Liver (tissue), 9 donors: ENCODE measurements around the gene SORCS2. TPM values are rescaled to one million over a fixed set of nuclear protein-coding genes. Genes with fewer than 3 reads are reported as not detected.

Experiments used
- DNase-seq: peaks from one replicate; pipeline ENCODE4 v3.0.0-alpha.2; 2017; ENCODE audit warnings: low spot score
- H3K27ac ChIP-seq, 2 donors: one replicate each; pipeline ENCODE4 v1.7.0; 2013; ENCODE audit warnings: inconsistent platforms in 2 of 2, low read length in 2 of 2, control low read depth in 1 of 2, low read depth in 1 of 2, mild to moderate bottlenecking in 1 of 2
- H3K27me3 ChIP-seq, 4 donors: one replicate each; pipeline versions ENCODE4 v1.6.1 to v1.7.0; 2013; ENCODE audit warnings: low read length in 3 of 4, inconsistent platforms in 1 of 4, mild to moderate bottlenecking in 1 of 4, moderate library complexity in 1 of 4; ENCODE audit not compliant: control insufficient read depth in 4 of 4, insufficient read depth in 4 of 4
- H3K36me3 ChIP-seq, 4 donors: one replicate each; pipeline versions ENCODE4 v1.6.1 to v1.7.0; 2013; ENCODE audit warnings: low read length in 3 of 4, mild to moderate bottlenecking in 3 of 4, low read depth in 1 of 4, moderate library complexity in 1 of 4; ENCODE audit not compliant: control insufficient read depth in 4 of 4, insufficient read depth in 3 of 4
- H3K4me1 ChIP-seq, 4 donors: one replicate each; pipeline versions ENCODE4 v1.6.1 to v1.7.0; 2013; ENCODE audit warnings: low read length in 3 of 4, mild to moderate bottlenecking in 3 of 4, moderate library complexity in 1 of 4; ENCODE audit not compliant: control insufficient read depth in 4 of 4, insufficient read depth in 4 of 4
- H3K4me3 ChIP-seq, 3 donors: one replicate each; pipeline versions ENCODE4 v1.6.1 to v1.7.0; 2013; ENCODE audit warnings: low read length in 3 of 3, control low read depth in 1 of 3, low read depth in 1 of 3, mild to moderate bottlenecking in 1 of 3
- H3K9ac ChIP-seq, 2 donors: one replicate each; pipeline ENCODE4 v1.7.0; 2013; ENCODE audit warnings: low read length in 2 of 2, mild to moderate bottlenecking in 2 of 2, moderate library complexity in 2 of 2, control low read depth in 1 of 2, low read depth in 1 of 2
- H3K9me3 ChIP-seq, 4 donors: one replicate each; pipeline versions ENCODE4 v1.6.1 to v1.7.0; 2013; ENCODE audit warnings: low read length in 3 of 4; ENCODE audit not compliant: control insufficient read depth in 4 of 4
- EGR1 ChIP-seq, 2 donors: IDR thresholded peaks; 2 replicates each; pipeline ENCODE4 v1.6.1; 2016 to 2018; ENCODE audit warnings: antibody characterized with exemption in 2 of 2, low read depth in 2 of 2
- FOXA1 ChIP-seq: IDR thresholded peaks from 2 replicates; pipeline ENCODE4 v1.6.1; 2016; ENCODE audit warnings: antibody characterized with exemption
- FOXA2 ChIP-seq: IDR thresholded peaks from 2 replicates; pipeline ENCODE4 v1.6.1; 2016; ENCODE audit warnings: antibody characterized with exemption
- GABPA ChIP-seq, 2 donors: IDR thresholded peaks in 1 of 2; conservative IDR thresholded peaks in 1 of 2; 2 replicates each; pipeline ENCODE4 v1.6.1; 2016; ENCODE audit warnings: antibody characterized with exemption in 2 of 2, mild to moderate bottlenecking in 1 of 2, moderate library complexity in 1 of 2
- HNF4A ChIP-seq, 2 donors: conservative IDR thresholded peaks; 2 replicates each; pipeline ENCODE4 v1.6.1; 2016; ENCODE audit warnings: antibody characterized with exemption in 2 of 2, mild to moderate bottlenecking in 2 of 2
- HNF4G ChIP-seq: IDR thresholded peaks from 2 replicates; pipeline ENCODE4 v1.6.1; 2016; ENCODE audit warnings: antibody characterized with exemption
- JUND ChIP-seq, 2 donors: IDR thresholded peaks; 2 replicates each; pipeline ENCODE4 v1.6.1; 2016; ENCODE audit warnings: antibody characterized with exemption in 2 of 2
- MAX ChIP-seq: IDR thresholded peaks from 2 replicates; pipeline ENCODE4 v1.6.1; 2016; ENCODE audit warnings: antibody characterized with exemption
- RAD21 ChIP-seq, 2 donors: IDR thresholded peaks; 2 replicates each; pipeline ENCODE4 v1.6.1; 2016; ENCODE audit warnings: antibody characterized with exemption in 2 of 2, mild to moderate bottlenecking in 2 of 2
- REST ChIP-seq: IDR thresholded peaks from 2 replicates; pipeline ENCODE4 v1.6.1; 2016; ENCODE audit warnings: antibody characterized with exemption, mild to moderate bottlenecking
- RXRA ChIP-seq, 2 donors: IDR thresholded peaks; 2 replicates each; pipeline ENCODE4 v1.6.1; 2017 to 2018; ENCODE audit warnings: antibody characterized with exemption in 2 of 2, mild to moderate bottlenecking in 1 of 2
- SP1 ChIP-seq: IDR thresholded peaks from 2 replicates; pipeline ENCODE4 v1.6.1; 2018; ENCODE audit warnings: antibody characterized with exemption, mild to moderate bottlenecking
- ZBTB33 ChIP-seq: IDR thresholded peaks from 2 replicates; pipeline ENCODE4 v1.6.1; 2016; ENCODE audit warnings: antibody characterized with exemption
- WGBS: extraction: QIAGEN DNeasy Blood & Tissue Kit; methylation state at CpG from one replicate; pipeline ENCODE4 v1.1.7; 2013; 5-methylcytosine and 5-hydroxymethylcytosine counted together
- polyA plus RNA-seq, 2 donors: library from polyadenylated mRNA; stranded (reverse) in 1 of 2; unstranded in 1 of 2; fragments of 200-250 nt in 1 of 2; fragments of >200 nt in 1 of 2; fragmentation: Nextera tagmentation in 1 of 2; extraction: Ambion mirVana in 1 of 2; gene quantifications; one replicate each; pipeline versions ENCODE4 v1.2.1 to v1.2.3, GENCODE V29; 2013 to 2015
- total RNA-seq, 2 donors: library from RNA; depleted of rRNA; stranded (reverse); fragments of >200 nt; gene quantifications; one replicate each; pipeline ENCODE4 v1.2.3, GENCODE V29; 2014
- TF ChIP-seq, protein P1 (sequence below): fragments of 150-350 bp; IDR thresholded peaks from 2 replicates; pipeline ENCODE4 v1.5.1; 2017; ENCODE audit warnings: improper control_type of control experiment, low read depth, low read length; ENCODE audit not compliant: missing input control
- TF ChIP-seq, protein P2 (sequence below): IDR thresholded peaks from 2 replicates; pipeline ENCODE4 v1.6.1; 2016; ENCODE audit warnings: antibody characterized with exemption
- donor health status: healthy.
- donor health status: healthy.
- donor health status: healthy.
- donor health status: healthy.
- donor health status: healthy.

SORCS2 gene
- total and polyA plus RNA-seq, 4 donors = 0.10 to 1.4 (median 0.92) TPM

DNA sequence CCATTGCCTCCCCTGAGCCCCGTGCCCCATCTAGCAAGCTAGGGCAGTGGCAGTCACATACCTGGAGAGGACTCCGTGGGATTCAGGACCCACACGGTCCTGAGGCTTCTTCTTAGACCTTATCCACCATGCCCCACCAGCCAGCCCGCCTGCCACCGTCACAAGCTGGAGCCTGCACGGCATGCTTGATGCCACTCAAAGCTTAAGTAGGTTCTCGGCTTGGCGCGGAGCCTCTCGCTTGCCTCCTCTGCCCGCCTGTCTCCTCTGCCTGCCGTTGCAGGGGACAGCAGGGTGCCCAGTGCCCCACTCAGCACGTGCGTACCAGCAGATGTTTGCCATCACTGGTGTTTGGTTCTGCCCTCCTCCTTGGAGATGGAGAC lies 228.3 kb downstream of the SORCS2 start:
- DNase-seq = no peak
- H3K27ac ChIP-seq = no peak overlapping the region
- H3K9me3 ChIP-seq = no peaks in the 10 kb centered on the region
- H3K4me3 ChIP-seq = no peak overlapping the region
- no peak for TF ChIP-seq RAD21 (IDR thresholded peaks at IDR 0.05)
- TF ChIP-seq, protein P1, sequence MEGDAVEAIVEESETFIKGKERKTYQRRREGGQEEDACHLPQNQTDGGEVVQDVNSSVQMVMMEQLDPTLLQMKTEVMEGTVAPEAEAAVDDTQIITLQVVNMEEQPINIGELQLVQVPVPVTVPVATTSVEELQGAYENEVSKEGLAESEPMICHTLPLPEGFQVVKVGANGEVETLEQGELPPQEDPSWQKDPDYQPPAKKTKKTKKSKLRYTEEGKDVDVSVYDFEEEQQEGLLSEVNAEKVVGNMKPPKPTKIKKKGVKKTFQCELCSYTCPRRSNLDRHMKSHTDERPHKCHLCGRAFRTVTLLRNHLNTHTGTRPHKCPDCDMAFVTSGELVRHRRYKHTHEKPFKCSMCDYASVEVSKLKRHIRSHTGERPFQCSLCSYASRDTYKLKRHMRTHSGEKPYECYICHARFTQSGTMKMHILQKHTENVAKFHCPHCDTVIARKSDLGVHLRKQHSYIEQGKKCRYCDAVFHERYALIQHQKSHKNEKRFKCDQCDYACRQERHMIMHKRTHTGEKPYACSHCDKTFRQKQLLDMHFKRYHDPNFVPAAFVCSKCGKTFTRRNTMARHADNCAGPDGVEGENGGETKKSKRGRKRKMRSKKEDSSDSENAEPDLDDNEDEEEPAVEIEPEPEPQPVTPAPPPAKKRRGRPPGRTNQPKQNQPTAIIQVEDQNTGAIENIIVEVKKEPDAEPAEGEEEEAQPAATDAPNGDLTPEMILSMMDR = no peak
- no peak for TF ChIP-seq GABPA (IDR thresholded peaks at IDR 0.05 in 1 of 2, conservative IDR thresholded peaks at IDR 0.05 in 1 of 2)
- no peak for TF ChIP-seq REST
- TF ChIP-seq MAX = no peak
- TF ChIP-seq SP1 = no peak
- TF ChIP-seq JUND (IDR thresholded peaks at IDR 0.05) = no peak
- TF ChIP-seq FOXA2 = no peak
- TF ChIP-seq EGR1 (IDR thresholded peaks at IDR 0.05; ENCODE audit: low read depth in 2 of 2) = no peak
- no peak for TF ChIP-seq RXRA (IDR thresholded peaks at IDR 0.05)
- TF ChIP-seq HNF4A (conservative IDR thresholded peaks at IDR 0.05) = no peak
- TF ChIP-seq, protein P2, sequence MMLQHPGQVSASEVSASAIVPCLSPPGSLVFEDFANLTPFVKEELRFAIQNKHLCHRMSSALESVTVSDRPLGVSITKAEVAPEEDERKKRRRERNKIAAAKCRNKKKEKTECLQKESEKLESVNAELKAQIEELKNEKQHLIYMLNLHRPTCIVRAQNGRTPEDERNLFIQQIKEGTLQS = no peak
- no peak for TF ChIP-seq HNF4G
- TF ChIP-seq ZBTB33 = no peak
- H3K36me3 ChIP-seq = no peaks in the 10 kb centered on the region
- H3K9ac ChIP-seq = no peak overlapping the region
- no peaks in the 10 kb centered on the region for H3K27me3 ChIP-seq
- 90% methylated on average over 14 of the region's 14 CpGs for WGBS
- H3K4me1 ChIP-seq = no peaks in the 10 kb centered on the region

DNA sequence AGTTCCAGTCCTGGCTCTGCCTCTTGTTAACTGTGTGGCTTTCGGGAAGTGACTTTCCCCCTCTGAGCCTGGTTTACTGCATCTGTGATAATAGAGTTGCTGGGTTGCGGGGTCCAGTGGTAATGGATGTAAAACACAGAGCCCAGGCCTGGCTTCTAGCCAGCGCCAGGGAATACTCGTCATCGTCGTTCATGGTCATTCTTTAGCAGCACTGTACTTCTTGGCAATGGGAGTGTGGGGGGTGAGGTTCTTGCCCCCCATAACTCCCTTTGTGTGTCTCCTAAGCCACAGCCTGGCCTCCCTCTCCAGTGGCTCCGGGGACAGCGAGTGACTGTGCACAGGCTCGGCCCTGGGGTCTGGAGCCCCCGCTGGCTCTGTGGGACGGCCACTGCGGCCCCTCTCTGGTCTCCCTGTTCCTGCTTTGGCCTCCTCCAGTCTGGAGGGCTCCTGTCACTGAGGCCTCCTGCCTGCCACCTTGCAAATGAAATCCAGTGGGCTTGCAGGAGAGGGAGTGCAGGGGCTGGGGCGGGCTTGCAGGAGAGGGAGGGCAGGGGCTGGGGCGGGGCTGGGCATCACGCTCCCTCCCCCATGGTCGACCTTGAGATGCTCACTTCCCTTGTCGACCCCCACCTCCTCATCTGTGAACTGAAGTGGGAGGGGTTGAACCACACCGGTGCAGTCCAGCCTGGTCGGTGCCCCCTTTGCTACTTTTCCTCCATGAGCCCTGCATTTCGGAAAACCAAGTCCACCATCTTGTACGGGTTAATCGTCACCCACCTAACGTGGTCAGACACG lies 229.2 kb downstream of the SORCS2 start:
- DNase-seq = no peak
- no peaks in the 10 kb centered on the region for H3K36me3 ChIP-seq
- no peaks in the 10 kb centered on the region for H3K4me1 ChIP-seq
- H3K9ac ChIP-seq = no peak overlapping the region
- WGBS = 88% methylated on average over 24 of the region's 24 CpGs
- H3K27ac ChIP-seq = no peak overlapping the region
- H3K9me3 ChIP-seq = no peaks in the 10 kb centered on the region
- H3K27me3 ChIP-seq = no peaks in the 10 kb centered on the region
- no peak overlapping the region for H3K4me3 ChIP-seq
- TF ChIP-seq, protein P2 = no peak
- TF ChIP-seq MAX (no peak), RXRA (IDR thresholded peaks at IDR 0.05) (no peak), FOXA1 (no peak), EGR1 (IDR thresholded peaks at IDR 0.05; ENCODE audit: low read depth in 2 of 2) (no peak), GABPA (IDR thresholded peaks at IDR 0.05 in 1 of 2, conservative IDR thresholded peaks at IDR 0.05 in 1 of 2) (no peak), SP1 (no peak)
- TF ChIP-seq, protein P1 = no peak
